Activated CD4-positive, alpha-beta T cell treated with anti-CD3 and anti-CD28 coated beads, Interleukin-2, Interleukin-4, amounts not matched to agents 100 ng/mL and 50 ng/mL, durations not matched to agents 16 hours and 8 hours (primary cell): ENCODE results near the gene CCDC7.
A peak's percentile ranks its signal among the peaks of the same experiment; 100 is the strongest.
"Not testable (repeated sequence)": the region's sequence is repeated elsewhere in the genome, so short reads cannot be mapped to it uniquely, and the experiment has no call there.

Experiments used
- DNase-seq: peaks from one replicate; pipeline ENCODE4 v3.0.0-alpha.2; 2020; ENCODE audit warnings: low spot score

The CCDC7 gene

DNA sequence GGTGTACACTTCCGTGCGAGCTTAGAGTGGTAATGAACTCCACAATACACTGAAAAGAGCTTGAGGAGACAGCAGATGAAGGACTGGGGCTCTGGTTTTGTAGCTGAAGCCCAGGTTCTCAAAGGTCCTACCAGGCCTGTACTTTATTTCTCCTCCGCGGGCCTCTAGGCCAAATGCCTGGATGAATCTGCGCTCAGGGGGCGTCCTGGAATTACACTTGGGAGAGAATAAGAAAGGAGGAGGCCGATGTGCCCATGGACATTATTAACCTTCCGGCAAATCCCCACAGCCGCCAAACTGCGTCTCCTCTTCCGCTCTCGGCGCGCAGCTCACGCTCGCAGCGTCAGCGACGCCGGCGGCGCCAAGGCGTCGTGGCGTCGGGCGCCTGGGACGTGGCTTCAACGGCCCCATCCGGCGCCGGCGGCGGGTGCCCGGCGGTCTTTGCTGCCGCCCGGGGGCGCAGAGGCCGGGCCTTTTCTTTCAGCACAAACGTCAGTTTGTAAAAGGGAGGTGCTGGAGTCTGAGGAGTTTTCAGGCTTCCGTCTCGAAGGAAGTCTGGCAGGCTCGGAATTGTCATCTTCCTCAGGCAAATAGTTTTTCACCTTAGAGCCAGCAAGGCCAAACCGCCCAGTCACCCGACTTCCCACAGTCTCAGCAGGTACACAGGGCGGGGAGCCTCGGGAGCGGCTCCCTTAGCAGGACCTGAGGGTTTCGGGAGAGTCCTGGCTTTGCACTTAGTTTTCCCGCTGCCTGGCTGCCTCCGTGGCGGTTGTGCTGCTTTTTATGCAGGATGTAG lies at the start of gene CCDC7:
Gene CCDC7, plus strand, starts transcription at position 401 of the 796 bp plus-strand sequence. CDS start 5,503 bp downstream, outside the sequence.
- peak; percentile 85 for DNase-seq

DNA sequence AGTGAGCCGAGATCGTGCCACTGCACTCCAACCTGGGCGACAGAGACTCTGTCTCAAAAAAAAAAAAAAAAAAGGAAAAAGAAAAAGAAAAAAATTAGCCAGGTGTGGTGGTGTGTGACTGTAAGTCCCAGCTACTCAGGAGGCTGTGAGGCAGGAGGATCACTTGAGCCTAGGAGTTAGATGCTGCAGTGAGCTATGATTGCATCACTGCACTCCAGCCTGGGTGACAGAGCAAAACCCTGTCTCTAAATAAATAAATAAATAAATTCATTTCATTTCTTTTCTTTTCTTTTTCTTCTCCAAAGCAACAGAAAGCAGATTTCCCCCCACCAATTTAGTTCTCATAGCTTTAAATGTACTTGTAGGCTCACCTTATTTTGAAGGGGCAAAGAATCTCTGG lies 48.8 kb upstream of the CCDC7 start:
- not testable (repeated sequence) for DNase-seq

DNA sequence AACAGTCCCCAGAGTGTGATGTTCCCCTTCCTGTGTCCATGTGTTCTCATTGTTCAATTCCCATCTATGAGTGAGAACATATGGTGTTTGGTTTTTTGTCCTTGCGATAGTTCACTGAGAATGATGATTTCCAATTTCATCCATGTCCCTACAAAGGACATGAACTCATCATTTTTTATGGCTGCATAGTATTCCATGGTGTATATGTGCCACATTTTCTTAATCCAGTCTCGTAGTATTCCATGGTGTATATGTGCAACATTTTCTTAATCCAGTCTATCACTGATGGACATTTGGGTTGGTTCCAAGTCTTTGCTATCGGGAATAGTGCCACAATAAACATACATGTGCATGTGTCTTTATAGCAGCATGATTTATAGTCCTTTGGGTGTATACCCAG lies 46.2 kb upstream of the CCDC7 start:
- DNase-seq: not testable (repeated sequence)

DNA sequence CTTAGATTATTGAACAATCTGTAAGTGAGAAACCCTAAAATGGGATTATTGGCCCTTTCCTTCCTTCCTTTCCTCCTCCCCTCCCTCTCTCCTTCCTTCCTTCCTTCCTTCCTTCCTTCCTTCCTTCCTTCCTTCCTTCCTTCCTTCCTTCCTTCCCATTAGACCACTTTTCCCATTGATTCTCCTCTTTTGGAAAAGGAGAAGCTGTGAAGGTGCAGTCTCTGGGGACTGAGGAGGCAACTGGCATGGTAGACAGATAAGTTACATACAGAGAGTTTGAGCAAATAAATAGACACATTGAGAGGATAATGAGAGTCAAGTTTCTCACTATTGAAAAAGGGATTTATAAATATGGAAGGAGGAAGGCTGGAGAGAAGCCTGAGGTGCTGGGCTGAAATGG lies 45.0 kb upstream of the CCDC7 start:
- DNase-seq: no peak

DNA sequence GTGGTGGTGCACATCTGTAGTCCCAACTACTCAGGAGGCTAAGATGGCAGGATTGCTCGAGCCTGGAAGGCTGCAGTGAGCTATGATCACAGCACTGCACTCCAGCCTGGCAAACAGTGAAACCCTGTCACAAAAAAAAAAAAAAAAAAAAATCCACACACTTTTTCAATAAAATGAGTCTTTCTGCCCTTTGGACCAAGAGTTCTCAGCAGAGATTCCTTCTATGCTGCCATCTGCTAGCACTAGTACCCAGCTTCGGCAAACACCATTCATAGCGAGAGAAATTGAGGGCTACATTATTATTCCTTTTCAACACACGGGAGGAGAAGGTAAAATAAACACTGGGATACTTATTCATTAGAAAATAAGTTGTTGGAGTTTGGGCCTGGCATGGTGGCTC lies 43.4 kb upstream of the CCDC7 start:
- no peak for DNase-seq

DNA sequence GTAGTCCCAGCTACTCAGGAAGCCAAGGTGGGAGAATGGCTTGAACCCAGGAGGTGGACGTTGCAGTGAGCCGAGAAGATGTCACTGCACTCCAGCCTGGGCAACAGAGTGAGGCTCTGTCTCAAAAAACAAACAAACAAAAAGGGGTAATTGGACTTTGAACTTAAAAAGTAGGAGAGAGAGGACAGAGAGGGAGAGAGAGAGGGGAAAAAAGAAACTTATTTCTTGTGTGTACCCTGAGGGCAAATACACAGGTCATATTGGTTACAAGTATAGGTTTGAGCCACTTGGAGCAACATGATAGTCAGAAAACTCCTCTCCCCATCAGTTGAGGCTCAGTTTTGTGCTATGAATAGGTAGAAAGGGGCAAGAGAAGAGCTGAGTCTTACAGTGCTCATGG lies 42.8 kb upstream of the CCDC7 start:
- no peak for DNase-seq

DNA sequence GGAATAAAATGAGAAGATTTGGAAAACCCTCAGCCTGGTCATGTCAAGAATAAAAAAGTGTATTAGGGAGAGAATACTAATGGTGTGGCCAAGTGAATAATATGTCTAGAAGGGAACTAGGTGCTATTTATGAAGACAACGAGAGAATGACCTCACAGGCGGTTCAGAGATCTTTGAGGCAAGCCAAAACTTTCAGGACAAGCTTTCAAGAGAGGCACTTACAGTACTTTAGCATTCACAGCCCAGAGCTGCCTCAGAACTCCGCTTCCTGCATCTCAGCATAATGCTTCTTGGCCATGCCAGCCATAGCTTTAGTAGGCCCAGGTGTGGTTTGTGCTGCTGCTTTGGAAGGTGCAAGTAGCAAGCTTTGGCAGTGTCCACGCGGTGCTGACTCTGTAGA lies 37.2 kb upstream of the CCDC7 start:
- no peak for DNase-seq

DNA sequence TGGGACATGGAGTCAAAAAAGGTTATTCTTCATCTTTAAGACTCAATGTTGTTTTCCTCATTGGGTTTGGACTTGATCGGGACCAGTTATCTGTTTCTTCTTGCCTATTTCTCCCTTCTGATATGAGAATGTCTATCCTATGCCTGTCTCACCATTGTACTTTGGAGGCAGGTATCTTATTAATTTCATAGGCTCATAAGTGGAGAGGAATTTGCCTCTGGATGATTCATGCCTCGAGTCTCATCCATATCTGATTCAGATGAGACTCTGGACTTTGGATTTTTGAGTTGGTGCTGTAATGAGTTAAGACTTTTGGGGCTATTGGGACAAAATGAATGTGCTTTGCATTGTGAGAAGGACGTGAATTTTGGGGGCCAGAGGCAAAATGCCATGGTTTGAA lies 36.2 kb upstream of the CCDC7 start:
- DNase-seq: no peak

DNA sequence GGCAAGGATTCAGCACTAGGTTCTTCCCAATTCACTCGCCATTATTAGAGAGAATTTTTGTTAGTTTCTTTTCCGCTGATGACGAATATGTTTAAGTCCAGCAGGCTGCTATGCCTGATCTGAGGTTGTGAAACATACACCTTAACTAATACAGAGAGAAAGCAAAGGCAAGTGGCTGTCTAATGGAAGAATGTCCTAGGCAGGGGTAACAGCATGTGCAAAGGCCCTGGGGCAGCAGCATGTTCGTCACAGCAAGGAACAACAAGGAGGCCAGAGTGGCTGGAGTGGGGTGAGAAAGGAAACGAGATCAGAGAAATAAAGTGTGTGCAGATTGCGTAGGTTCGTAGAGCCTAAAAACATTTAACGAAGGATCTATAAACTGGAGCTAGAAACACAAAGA lies 35.4 kb upstream of the CCDC7 start:
- DNase-seq: no peak

DNA sequence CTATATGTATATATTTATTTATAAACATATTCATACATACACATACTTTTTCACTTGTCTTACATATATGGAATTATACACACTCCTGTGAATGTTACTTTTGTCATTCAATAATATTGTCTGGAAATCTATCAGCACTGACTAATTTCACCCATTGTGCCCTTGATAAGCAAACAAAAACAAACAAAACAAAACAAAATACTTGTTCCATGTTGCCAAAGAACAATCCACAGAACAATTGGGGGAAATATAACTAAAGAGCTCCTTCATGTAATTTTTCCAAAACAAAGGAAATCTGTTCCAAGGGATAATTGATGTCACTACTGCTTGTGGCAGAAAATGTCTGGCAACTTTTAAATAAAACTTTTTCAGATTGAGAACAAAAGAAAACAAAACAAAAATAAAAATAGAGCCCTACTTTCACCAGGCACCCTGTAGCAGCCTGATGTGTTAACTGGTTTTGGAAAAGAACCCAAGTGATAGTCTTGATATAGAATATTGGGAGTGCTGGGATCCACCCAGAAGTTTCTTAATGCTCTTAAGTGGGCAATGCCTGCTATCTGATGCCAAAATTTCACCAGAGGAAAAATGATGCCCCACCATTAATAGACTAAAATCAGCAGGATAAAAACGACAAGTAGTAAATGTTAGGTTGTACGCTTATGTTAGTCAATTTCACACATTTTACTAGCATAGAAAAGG lies 34.0 kb upstream of the CCDC7 start:
- DNase-seq: no peak

DNA sequence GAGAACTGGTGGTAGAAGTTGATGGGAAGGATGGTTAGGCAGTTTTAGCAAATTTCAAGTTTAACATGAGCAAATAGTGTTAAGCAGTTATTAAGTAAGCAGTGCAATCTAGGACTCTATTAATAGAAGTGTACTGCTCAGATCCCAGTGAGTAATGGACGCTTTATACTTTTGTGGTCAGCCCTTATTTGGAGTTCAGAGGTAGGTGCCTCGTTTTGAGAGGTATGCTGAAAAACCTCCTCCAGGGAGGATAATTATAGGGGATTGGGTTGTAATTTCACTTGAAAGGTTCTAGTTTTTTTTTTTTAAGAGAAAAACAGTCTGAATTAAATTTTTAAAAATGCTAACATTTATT lies 33.5 kb upstream of the CCDC7 start:
- DNase-seq: no peak

DNA sequence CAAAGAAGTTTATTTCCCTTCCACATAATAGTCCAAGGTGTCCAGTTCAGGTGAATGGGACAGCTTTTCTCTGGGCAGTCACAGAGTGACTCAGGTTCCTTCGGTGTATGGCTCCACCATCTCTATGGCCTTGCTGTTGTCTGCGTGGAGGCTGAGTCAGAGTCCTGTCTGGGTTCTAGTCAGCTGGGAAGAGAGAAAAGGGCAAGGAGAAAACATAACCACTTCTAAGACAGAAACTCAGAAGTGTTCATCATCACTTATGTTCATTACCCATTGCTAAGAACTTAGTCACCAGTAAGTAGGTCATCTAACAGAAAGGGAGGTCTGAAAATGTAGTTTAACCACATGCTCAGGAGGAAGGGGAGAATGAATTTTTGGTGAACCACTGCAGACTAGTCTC lies 32.4 kb upstream of the CCDC7 start:
- peak; percentile 57 for DNase-seq

DNA sequence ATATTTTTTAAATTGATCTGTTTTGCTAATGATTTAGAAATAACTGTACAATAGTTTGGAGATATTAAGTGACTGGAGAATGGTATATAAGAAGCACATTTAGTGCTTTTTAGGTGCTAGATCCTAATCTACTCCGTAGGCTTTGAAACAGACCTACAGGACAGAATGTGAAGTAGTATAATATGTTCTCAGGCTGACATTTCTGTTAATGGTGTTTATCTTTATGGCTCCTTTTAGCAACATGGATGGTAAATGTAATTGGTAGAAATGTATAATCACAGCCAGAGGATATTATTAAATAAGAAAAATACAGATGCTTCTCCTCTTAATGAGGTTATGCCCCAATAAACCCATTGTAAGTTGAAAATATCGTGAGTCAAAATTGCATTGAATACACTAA lies 30.6 kb upstream of the CCDC7 start:
- DNase-seq: no peak

DNA sequence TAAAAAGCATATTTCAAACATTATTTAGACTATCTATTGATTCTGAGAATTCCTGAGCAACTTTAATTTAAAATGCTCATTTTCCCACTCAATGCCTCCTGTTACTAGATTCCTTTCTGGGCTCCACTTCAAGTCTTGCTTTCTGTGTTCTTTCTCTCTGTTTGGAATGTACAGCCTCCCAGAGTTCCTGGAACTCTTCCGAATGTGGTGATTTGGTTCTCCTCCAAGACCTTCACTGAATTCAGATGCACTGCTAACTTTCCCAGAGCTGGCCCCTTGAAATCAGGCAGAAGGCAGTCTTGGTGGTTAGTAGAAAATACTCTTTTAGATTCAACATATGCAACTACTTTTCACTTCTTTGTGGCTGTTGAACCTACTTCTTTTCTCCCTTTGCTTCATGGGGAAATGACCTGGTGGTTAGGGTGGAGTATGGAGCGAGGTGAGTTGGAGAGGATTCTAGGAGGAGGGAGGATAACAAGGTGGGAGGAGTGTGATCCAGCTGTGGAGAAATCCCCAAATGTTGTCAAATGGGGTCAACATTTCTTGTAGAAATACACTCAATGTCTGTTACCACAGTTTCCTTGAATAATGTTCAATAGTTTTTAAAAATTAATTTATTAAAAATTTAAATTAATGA lies 27.9 kb upstream of the CCDC7 start:
- no peak for DNase-seq

DNA sequence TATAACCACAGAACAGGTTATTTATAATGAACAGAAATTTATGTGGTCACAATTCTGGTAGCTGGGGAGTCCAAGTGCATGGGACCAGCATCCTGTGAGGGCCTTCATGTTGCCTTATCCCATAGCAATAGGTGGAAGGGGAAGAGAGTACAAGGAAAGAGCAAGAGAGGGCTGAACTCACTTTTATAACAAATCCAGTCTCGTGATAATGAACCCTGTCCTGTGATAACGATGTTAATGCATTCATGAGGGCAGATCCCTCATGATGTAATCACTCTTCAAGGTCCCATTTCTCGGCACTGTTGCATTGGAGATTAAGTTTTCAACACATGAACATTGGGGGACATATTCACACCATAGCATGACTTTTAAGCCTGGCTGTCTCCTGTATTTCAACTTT lies 27.4 kb upstream of the CCDC7 start:
- no peak for DNase-seq

DNA sequence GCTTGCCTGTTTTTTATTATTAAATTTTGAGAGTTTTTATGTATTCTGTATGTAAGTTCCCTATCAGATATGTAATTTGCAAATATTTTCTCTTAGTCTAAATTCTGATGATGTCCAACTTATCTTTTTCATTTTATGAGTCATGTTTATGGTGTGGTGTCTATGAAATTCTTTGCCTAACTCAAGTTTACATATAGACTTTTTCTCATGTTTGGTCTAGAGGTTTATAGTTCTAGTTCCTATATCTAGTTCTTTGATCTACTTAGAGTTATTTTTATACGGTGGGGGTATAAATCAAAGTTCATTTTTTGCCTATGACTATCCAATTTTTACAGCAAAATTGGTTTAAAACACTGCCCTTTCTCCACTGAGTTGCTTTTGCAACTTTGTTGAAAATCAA lies 26.3 kb upstream of the CCDC7 start:
- DNase-seq: no peak

DNA sequence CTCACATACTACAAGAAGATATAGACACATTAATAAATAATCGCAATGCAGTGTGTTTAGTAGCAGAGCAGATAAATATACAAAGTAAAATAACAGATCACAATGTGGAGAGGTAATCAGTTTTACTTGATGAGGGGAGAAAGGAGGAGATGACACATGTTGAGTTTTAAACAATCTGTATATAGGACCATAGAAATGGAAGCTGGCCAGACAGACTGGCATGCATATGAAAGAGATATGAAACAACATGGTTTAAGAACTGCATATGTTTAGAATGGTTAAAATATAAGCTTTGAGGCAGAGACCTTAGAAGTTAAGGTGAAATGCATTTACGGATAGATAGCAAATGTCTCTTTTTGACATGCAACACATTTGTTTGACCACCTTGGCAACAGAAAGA lies 19.8 kb upstream of the CCDC7 start:
- no peak for DNase-seq

DNA sequence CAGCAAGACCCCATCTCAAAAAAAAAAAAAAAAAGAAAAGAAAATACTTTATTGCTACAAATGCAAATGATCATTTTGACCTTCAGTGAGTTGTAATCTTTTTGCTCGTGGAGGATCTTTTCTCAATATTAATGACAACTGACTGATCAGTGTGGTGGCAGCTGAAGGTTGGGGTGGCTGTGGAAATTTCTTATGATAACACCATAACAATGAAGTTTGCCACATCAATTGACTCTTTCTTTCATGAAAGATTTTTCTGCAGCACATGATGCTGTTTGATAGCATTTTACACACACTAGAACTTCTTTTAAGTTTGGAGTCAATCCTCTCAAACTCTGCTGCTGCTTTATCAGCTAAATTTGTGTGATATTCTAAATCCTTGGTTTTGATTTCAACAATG lies 12.4 kb upstream of the CCDC7 start:
- no peak for DNase-seq

DNA sequence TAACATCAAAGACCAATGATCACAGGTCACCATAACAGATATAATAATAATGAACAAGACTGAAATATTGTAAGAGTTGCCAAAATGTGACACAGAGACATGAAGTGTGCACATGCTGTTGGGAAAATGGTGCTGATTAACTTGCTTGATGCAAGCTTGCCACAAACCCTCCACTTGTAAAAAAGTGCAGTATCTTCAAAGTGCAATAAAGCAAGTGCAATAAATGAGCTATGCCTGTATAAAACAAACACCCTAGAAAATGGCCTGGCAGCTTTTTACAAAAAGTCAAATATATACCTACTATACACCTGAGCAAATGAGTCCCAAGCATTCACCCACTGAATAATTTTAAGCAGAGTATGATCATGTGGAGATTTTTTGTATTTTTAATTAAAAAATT lies 9.7 kb upstream of the CCDC7 start:
- DNase-seq: no peak

DNA sequence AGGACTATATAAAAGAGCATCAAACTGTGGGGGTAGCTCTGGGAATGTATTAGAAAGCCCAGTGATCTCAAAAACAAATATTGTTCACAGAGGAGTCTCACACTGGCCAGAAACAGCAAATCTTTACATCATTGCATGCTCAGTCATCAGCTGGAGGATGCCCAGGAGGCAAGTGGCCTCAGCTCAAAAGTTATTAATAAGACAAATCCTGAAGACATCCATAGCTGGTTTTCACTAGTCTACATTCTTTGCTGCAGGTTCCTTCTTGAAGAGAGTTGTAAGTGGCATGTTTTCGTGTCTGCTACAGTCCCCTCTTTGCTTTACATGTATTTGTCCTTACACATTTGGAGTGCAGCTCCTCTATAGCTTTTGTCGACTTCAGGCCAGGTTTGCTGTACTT lies 8.6 kb upstream of the CCDC7 start:
- DNase-seq: no peak

DNA sequence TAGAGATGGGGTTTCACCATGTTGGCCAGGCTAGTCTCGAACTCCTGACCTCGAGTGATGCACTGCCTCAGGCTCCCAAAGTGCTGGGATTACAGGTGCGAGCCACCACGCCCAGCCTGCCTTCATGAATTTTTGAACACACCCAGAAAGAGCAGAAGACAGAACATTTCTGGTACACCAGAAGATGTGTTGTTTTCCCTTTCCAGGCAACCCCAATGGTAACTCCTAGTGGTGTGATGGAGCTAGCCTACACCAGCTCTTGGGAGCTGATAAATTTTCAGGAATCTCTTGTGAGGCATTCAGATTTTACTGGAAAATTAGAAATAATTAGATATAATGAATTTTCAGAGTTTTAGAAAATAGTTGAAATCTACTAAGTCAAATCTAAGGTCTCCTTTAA lies 904 bp upstream of the CCDC7 start:
- no peak for DNase-seq

DNA sequence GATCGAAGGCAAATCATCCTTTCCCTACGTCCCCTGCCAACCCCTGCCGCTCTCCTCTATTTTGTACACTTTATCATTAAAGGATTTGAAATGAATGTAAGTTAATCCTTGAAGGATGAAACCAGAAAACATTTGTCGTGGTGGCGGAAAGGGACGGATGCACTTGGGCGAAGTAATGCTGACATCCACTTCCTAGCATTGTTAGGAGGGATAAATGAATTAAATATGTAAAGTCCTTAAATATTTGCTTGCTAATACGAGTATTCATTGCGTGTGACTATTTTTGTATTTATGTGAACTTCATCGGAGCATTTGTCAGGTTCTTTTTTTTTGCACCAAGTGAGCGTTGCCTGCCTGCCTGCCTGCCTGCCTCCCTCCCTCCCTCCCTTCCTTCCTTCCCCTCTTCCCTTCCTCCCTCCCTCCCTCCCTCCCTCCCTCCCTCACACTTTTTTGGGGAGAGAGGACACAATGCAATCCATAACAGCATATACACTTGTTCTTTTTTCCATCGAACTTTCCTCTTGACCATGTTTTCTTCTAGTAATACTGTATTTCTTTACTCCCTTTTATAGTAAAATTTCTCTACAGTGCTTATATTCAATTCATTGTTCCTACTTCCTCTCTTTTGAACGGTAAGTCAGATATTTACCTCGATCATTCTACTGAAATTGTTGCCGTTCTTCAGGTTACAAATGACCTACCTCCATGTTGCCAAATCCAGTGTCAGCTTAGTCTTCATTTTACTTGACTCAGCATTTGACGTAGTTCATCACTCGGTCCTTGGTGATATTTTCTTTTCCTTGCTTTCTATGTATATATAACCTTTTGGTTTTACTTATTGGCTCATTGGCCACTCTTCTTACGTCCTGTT lies 831 bp downstream of the CCDC7 start:
- DNase-seq: no peak
